Stimulated activated CD4-positive, alpha-beta T cell treated with anti-CD3 and anti-CD28 coated beads, Interleukin-1b, Interleukin-23, amount 100 ng/mL, for 24 hours (primary cell): ENCODE measurements around the gene ATRX.
"Not testable (repeated sequence)": the region's sequence is repeated elsewhere in the genome, so short reads cannot be mapped to it uniquely, and the experiment has no call there.

Experiments
- DNase-seq, 4 experiments: peaks; one replicate each; pipeline ENCODE4 v3.0.0-alpha.2; 2020; ENCODE audit warnings: low read depth in 4 of 4, low spot score in 1 of 4

ATRX gene, protein sequence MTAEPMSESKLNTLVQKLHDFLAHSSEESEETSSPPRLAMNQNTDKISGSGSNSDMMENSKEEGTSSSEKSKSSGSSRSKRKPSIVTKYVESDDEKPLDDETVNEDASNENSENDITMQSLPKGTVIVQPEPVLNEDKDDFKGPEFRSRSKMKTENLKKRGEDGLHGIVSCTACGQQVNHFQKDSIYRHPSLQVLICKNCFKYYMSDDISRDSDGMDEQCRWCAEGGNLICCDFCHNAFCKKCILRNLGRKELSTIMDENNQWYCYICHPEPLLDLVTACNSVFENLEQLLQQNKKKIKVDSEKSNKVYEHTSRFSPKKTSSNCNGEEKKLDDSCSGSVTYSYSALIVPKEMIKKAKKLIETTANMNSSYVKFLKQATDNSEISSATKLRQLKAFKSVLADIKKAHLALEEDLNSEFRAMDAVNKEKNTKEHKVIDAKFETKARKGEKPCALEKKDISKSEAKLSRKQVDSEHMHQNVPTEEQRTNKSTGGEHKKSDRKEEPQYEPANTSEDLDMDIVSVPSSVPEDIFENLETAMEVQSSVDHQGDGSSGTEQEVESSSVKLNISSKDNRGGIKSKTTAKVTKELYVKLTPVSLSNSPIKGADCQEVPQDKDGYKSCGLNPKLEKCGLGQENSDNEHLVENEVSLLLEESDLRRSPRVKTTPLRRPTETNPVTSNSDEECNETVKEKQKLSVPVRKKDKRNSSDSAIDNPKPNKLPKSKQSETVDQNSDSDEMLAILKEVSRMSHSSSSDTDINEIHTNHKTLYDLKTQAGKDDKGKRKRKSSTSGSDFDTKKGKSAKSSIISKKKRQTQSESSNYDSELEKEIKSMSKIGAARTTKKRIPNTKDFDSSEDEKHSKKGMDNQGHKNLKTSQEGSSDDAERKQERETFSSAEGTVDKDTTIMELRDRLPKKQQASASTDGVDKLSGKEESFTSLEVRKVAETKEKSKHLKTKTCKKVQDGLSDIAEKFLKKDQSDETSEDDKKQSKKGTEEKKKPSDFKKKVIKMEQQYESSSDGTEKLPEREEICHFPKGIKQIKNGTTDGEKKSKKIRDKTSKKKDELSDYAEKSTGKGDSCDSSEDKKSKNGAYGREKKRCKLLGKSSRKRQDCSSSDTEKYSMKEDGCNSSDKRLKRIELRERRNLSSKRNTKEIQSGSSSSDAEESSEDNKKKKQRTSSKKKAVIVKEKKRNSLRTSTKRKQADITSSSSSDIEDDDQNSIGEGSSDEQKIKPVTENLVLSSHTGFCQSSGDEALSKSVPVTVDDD (N-terminal part only)

DNA sequence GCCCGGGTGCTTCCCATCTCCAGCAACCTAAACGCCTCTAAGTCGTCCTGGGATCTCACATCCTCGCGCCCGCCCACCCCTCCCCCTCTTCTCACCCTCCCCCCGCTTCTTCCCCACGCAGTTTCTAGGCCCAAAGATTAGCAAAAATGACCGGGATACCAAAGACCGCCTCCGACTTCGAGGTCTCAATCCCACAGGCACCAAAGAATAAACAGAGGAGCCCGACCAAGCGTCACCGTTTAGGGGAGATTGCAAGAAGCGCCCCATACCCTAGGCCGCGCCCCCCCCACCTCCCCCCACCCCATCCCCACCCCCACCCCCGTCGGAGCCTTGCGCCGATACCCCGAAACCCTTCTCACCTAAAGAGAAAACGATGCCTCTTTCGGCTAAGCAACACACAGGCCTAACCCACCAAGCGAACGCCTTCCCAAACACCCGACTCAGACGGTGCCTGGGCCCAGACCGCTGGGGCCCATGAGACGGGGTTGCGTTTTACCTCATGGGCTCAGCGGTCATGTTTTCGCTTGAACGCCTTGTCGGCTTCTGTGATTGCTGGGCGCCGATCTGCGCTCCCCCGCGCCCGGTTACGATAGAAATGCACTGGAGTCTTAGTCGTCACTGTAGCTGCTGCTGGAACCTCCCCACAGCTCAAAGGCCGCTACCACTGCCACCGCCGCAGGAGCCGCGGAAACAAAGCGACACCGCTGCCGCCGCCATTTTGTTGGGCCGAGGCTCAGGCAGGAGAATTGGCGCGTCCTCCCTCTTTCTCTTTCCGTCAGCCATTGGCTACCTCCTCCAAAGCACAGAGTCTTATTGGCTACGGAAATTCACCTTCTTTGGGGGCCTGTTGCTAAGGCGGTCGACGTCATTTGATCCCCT lies at the start of gene ATRX:
ATRX (minus strand) TSS at position 731 of the 879 bp plus-strand sequence; CDS start at position 516, 215 bp downstream.
- peak; percentile 15 to 51 (median 42) for DNase-seq

DNA sequence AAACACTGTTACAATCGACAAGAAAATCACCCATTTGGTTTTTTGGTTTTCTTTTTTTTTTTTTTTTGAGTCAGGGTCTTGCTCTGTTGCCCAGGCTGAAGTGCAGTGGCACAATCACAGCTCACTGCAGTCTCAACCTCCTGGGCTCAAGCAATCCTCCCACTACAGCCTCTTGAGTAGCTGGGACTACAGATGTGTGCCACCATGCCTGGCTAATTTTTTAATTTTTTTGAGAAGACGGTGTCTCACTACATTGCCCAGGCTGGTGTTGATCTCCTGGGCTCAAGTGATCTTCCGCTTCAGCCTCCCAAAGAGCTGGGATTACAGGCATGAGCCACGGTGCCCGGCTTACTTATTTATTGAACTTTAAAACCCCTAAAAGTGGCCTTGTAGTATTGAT lies 45.5 kb upstream of the ATRX start:
- not testable (repeated sequence) for DNase-seq

DNA sequence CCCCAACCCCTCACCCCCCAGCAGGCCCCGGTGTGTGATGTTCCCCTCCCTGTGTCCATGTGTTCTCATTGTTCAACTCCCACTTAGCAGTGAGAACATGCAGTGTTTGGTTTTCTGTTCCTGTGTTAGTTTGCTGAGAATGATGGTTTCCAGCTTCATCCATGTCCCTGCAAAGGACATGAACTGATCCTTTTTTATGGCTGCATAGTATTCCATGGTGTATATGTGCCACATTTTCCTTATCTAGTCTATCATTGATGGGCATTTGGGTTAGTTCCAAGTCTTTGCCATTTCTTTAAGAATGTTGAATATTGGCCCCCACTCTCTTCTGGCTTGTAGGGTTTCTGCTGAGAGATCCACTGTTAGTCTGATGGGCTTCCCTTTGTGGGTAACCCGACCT lies 36.0 kb upstream of the ATRX start:
- DNase-seq: not testable (repeated sequence)

DNA sequence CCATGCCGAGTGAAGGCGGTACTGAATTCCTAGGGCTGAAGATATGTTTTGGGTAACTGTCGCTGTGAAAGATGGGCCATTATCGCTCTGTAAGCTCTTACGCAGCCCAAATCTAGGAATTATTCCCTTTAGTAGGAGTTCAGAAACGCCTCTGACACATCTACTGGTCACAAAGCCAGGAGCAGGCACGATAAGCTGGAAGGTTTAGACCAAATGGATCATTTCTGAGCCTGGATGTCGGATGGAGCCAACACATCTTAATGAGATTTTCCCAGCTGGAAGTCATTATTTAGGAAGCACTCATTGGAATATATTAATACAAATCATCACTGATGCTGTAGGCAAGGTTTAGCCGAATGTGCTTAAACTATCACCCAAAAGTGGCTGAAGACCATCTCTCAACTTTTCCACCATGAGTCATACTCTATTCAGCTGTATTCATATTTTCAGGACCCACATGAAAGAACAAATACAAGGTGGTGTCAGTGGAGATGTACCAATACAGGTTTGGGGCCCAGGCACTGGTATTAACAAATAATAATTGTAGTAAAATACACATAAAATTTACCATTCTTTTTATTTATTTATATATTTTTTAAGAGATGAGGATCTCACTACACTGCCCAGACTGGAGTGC lies 34.2 kb upstream of the ATRX start:
- no peak for DNase-seq

GRCh38 chrX:77814210-77814609 lies 28.2 kb upstream of the ATRX start:
- no peak for DNase-seq

GRCh38 chrX:77802201-77802600 lies 16.2 kb upstream of the ATRX start:
- DNase-seq: no peak

GRCh38 chrX:77795124-77795523 lies 9.1 kb upstream of the ATRX start:
- DNase-seq: no peak

DNA sequence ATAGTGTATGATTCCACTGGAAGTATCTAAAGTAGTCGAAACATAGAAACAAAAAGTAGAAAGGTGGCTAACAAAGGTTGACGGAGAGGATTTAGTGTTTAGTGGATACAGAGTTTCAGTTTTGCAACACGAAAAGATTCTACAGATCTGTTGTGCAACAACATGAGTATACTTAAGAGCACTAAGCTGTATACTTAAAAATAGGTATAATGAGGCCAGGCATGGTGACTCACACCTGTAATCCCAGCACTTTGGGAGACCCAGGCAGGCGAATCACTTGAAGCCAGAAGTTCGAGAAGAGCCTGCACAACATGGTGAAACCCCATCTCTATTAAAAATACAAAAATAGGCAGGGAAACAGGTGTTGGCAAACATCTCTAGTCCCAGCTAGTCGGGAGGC lies 7.9 kb upstream of the ATRX start:
- no peak for DNase-seq

DNA sequence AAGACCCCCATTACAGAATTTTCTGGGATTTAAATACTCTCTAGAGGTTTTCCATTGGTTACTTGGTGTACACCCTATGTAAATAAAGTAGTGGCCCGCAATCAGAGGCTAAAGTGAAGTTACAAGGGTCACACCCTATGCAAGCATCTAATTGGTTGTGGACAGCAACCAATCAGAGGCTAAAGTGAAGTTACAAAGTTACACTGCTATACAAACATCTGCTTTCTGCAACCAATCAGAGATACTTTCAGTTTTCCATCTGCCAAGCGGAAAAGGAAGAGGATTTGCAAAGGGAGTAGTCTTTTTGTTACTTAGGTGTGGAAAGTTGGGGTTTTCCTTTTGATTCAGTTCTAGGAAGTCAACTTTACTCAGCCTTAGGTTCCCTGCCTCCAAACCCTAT lies 2.0 kb upstream of the ATRX start:
- no peak for DNase-seq

GRCh38 chrX:77786365-77786680 lies 307 bp upstream of the ATRX start:
- no peak for DNase-seq

DNA sequence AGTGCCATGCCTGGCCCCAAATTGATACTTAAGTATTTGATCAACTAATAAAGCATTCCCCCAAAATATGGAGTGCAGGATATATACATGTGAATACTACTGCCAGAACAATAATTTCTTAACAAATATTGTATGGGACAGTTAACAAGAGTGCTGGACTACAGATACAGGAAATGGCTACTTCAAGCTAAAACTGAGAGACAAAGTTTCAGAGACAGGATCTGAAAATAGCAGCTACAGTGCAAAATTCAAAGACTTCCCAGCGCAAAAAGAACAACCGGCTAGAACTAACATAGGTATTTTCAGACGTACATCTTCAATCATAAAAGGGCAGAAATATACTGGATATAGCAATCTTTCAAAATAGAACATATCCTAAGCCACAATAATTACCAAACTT lies 6.3 kb downstream of the ATRX start:
- no peak for DNase-seq

DNA sequence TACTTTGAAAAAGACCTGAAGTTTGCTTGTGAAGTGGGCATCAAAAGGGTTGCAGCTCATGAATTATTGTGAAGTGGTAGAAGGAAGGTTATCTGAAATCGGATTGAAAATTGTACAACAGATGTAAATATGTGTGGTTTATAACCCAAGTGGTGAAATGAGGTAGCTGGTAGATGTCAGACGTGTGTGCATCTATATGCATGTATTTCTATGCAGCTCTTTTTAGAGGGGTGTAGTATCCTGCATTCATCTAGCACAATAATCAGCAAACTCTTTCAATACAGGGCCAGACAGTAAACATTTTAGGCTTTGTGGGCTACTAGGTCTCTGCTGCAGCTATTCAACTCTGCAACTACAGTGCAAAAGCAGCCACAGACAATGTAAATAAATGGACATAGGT lies 9.4 kb downstream of the ATRX start:
- no peak for DNase-seq

DNA sequence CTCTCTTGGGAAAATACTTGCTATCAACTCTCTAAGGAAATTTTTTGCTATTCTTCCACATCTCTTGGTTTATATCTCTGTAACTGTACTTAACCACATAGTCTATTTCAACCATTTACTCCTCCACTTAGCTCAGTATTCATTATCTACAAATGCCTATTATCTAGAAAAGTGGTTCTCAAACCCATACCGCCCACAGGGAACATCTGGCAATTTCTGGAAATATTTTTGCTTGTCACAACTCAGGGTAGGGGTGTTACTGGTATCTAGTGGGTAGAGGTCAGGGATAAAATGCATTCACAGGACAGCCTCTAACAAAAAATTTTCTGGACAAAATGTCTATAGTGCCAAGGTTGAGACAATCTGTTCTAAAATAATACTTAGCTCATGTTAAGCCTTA lies 14.4 kb downstream of the ATRX start:
- no peak for DNase-seq

DNA sequence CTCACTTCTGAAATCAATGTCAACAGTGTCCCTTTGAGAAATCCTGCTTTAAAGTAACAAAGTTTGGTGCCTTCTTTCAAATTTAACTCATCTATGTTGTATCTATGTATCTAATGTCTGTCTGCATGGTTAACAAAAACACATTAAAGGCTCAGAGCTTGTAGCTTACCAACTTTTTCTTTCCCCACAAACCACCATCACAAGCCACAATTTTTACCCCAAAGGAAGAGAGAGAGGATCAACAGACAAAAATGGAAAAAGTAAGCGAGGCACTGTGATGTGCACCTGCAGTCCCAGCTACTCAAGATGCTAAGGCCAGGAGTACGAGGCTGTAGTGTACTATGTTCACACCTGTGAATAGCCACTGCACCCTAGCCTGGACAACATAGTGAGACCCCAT lies 17.2 kb downstream of the ATRX start:
- no peak for DNase-seq

DNA sequence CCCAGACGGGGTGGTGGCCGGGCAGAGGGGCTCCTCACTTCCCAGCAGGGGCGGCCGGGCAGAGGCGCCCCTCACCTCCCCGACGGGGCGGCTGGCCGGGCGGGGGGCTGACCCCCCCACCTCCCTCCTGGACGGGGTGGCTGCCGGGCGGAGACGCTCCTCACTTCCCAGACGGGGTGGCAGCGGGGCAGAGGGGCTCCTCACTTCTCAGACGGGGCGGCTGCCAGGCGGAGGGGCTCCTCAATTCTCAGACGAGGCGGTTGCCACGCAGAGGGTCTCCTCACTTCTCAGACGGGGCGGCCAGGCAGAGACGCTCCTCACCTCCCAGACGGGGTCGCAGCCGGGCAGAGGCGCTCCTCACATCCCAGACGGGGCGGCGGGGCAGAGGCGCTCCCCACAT lies 19.8 kb downstream of the ATRX start:
- DNase-seq: not testable (repeated sequence)

DNA sequence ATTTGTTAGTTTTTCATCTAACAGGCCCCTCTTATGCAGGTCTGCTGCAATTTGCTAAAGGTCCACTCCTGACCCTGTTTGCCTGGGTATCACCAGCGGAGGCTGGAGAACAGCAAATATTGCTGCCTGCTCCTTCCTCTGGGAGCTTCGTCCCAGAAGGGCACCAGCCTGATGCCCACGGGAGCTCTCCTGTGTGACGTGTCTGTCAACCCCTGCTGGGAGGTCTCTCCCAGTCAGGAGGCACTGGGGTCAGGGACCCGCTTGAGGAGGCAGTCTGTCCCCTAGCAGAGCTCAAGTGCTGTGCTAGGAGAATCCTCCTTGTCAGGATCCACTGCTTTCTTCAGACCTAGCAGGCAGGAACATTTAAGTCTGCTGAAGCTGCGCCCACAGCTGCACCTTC lies 30.5 kb downstream of the ATRX start:
- no peak for DNase-seq

DNA sequence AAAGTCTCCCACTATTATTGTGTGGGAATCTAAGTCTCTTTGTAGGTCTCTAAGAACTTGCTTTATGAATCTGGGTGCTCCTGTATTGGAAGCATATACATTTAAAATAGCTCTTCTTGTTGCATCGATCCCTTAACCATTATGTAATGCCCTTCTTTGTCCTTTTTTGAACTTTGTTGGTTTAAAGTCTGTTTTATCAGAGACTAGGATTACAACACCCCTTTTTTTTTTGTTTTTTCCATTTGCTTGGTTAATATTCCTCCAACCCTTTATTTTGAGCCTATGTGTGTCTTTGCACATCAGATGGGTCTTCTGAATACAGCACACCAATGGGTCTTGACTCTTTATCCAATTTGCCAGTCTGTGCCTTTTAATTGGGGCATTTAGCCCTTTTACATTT lies 32.1 kb downstream of the ATRX start:
- DNase-seq: not testable (repeated sequence)

DNA sequence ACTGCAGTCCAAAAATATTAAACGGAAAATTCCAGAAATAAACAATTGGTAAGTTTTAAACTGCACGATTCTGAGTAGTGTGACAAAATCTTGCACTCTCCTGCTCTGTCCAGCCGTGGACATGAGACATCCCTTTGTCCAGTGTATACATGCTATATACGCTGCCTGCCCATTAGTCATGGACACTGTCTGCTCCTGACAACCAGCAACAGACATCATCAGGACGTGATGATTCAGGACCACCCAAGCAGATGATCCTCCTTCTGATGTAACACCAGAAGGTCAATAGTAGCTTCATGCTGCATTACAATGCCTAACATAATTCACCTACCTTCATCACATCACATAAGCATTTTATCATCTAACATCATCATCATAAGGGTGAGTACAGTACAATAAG lies 36.3 kb downstream of the ATRX start:
- DNase-seq: no peak

DNA sequence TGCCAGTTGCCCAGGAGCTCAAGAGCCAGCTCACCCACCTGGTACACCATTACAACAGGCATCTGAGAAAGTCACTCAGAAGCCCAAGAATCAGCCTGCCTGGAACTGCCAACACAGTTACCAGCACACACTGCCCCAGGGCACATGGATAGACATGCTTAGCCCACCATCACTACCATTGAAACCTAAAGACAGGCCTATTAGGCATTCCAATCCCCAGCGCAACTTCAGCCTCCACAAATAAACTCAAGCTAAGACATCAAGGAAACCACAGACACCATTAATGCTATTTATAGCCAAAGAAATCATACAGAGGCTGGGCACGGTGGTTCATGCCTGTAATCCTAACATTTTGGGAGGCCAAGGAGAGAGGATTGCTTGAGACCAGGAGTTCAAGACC lies 42.3 kb downstream of the ATRX start:
- DNase-seq: no peak

DNA sequence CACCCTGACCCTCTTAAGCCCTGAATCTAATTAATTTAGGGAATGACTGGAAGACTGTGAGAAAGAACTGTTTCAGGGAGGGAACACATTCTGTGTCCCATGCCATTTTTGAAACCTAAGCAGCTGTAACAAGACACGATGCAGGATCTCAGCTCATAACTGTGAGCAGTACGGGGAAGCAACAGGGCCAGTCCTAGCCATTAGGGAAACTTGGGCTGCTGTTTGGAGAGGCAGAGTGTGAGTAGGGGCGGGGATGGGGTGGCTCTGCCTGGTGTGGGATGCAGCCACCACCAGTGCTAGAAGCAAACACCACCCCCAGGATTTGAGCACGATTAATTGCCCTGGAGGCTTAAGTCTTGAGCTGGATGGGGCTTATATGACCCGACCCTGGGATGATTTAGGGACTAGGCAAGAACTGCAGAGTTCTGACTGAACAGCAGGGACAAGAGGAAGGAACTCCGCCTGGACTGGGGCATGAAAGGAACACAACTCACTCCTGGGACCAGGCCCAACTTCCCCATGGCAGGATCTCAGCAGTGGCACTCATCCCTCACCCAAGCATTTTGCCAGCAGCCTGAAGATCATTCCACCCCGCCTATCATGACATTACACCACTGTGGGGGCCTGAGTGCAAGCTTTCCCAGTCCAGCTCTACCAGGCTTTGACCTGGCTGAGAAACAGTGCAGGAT lies 43.1 kb downstream of the ATRX start:
- DNase-seq: no peak
